OCI-LY1 (cell line): Measurements from ENCODE around the gene APOA4.

Source experiments
- H2AFZ ChIP-seq: fragments of 200-600 bp; sonication (generic), shearing (Covaris generic); 2 replicates; pipeline ENCODE4 v1.6.0; 2014; ENCODE audit warnings: antibody characterized with exemption, mild to moderate bottlenecking, low read length
- H3F3A ChIP-seq: fragments of 200-600 bp; sonication (generic), shearing (Covaris generic); 2 replicates; pipeline ENCODE4 v1.6.0; 2014; ENCODE audit warnings: mild to moderate bottlenecking, antibody characterized with exemption, low read length, moderate library complexity; ENCODE audit not compliant: insufficient read depth
- H3K27ac ChIP-seq: fragments of 200-600 bp; sonication (generic); 2 replicates; pipeline ENCODE4 v1.5.1; 2014; ENCODE audit warnings: low read length, mixed run types, mild to moderate bottlenecking, low read depth; ENCODE audit not compliant: poor library complexity, severe bottlenecking
- H3K27me3 ChIP-seq: fragments of 200-600 bp; sonication (generic); 2 replicates; pipeline ENCODE4 v1.6.0; 2014; ENCODE audit warnings: antibody characterized with exemption, mild to moderate bottlenecking, low read length, moderate library complexity; ENCODE audit not compliant: insufficient read depth
- H3K36me3 ChIP-seq: fragments of 200-600 bp; sonication (generic); 2 replicates; pipeline ENCODE4 v1.6.1; 2014; ENCODE audit warnings: mild to moderate bottlenecking, antibody characterized with exemption, low read length, moderate library complexity, mixed read lengths; ENCODE audit not compliant: insufficient read depth
- H3K4me1 ChIP-seq: fragments of 200-600 bp; sonication (generic); 2 replicates; pipeline ENCODE4 v1.5.1; 2014; ENCODE audit warnings: mild to moderate bottlenecking, low read length, moderate library complexity; ENCODE audit not compliant: insufficient read depth, severe bottlenecking
- H3K4me2 ChIP-seq: fragments of 200-600 bp; sonication (generic), shearing (Covaris generic); 2 replicates; pipeline ENCODE4 v1.6.1; 2014; ENCODE audit warnings: low read length
- H3K4me3 ChIP-seq: fragments of 200-600 bp; sonication (generic); 2 replicates; pipeline ENCODE4 v1.5.1; 2014; ENCODE audit warnings: low read length, low read depth, mild to moderate bottlenecking, mixed read lengths; ENCODE audit not compliant: poor library complexity, severe bottlenecking
- H3K79me2 ChIP-seq: fragments of 200-600 bp; shearing (Covaris generic); 2 replicates; pipeline ENCODE4 v1.6.1; 2016; ENCODE audit warnings: mixed run types, low read length, mixed read lengths; ENCODE audit not compliant: insufficient read depth
- H3K9ac ChIP-seq: fragments of 200-600 bp; sonication (generic), shearing (Covaris generic); 2 replicates; pipeline ENCODE4 v1.6.1; 2014; ENCODE audit warnings: mild to moderate bottlenecking, low read length, mixed read lengths
- H3K9me2 ChIP-seq: fragments of 200-600 bp; sonication (generic), shearing (Covaris generic); 2 replicates; pipeline ENCODE4 v1.6.1; 2014; ENCODE audit warnings: low read depth, mild to moderate bottlenecking, low read length, mixed read lengths
- H3K9me3 ChIP-seq: fragments of 200-600 bp; shearing (Covaris generic); 2 replicates; pipeline ENCODE4 v1.6.1; 2014; ENCODE audit warnings: low read length, mixed read lengths
- H4K20me1 ChIP-seq: fragments of 200-600 bp; sonication (generic), shearing (Covaris generic); 2 replicates; pipeline ENCODE4 v1.6.0; 2016; ENCODE audit warnings: mild to moderate bottlenecking, low read length; ENCODE audit not compliant: insufficient read depth
- CTCF ChIP-seq: fragments of 200-600 bp; sonication (generic), shearing (Covaris generic); IDR thresholded peaks from 2 replicates; pipeline ENCODE4 v1.5.1; 2017; ENCODE audit warnings: mild to moderate bottlenecking, antibody characterized with exemption, low read length, moderate library complexity, mixed read lengths
- EZH2 ChIP-seq: fragments of 200-600 bp; sonication (generic), shearing (Covaris generic); IDR thresholded peaks from 2 replicates; pipeline ENCODE4 v1.8.0; 2017; ENCODE audit warnings: borderline replicate concordance, mixed run types, mild to moderate bottlenecking, antibody characterized with exemption, low read length, moderate library complexity, mixed read lengths

APOA4 gene

GRCh38 chr11:116830184-116830912 is 7.2 kb upstream of the APOA4 start:
- no peak for TF ChIP-seq CTCF
- no peak for TF ChIP-seq EZH2
- H3K27ac ChIP-seq = no peak overlapping the region
- no peaks in the 10 kb centered on the region for H3F3A ChIP-seq
- H3K79me2 ChIP-seq = no peaks in the 10 kb centered on the region
- no peaks in the 10 kb centered on the region for H3K27me3 ChIP-seq
- H3K4me3 ChIP-seq = no peak overlapping the region
- no peaks in the 10 kb centered on the region for H4K20me1 ChIP-seq
- no peak overlapping the region for H3K9ac ChIP-seq
- no peak overlapping the region for H2AFZ ChIP-seq
- H3K36me3 ChIP-seq = no peaks in the 10 kb centered on the region
- H3K4me1 ChIP-seq = peaks cover 3% of the 10 kb centered on the region
- H3K9me2 ChIP-seq = no peaks in the 10 kb centered on the region
- H3K9me3 ChIP-seq = no peaks in the 10 kb centered on the region
- no peak overlapping the region for H3K4me2 ChIP-seq

GRCh38 chr11:116829525-116830183 is 6.5 kb upstream of the APOA4 start, which contains the start of gene APOC3:
TSS of gene APOC3 (plus strand) at chr11:116829907. CDS start at chr11:116830583, 676 bp downstream.
- Histone ChIP-seq H3K9me3 (no peaks in the 10 kb centered on the region), H2AFZ (no peak within 1 kb of the TSS), H3K9me2 (no peaks in the 10 kb centered on the region), H3F3A (no peaks in the 10 kb centered on the region), H3K79me2 (no peaks in the 10 kb centered on the region), H3K27me3 (no peaks in the 10 kb centered on the region), H3K27ac (no peak within 1 kb of the TSS), H3K9ac (no peak within 1 kb of the TSS), H4K20me1 (no peaks in the 10 kb centered on the region), H3K4me3 (no peak within 1 kb of the TSS), H3K36me3 (no peaks in the 10 kb centered on the region), H3K4me1 (no peaks in the 10 kb centered on the region), H3K4me2 (no peak within 1 kb of the TSS)
- TF ChIP-seq EZH2 (no peak), CTCF (no peak)

GRCh38 chr11:116828632-116829524 is 5.8 kb upstream of the APOA4 start:
- no peak overlapping the region for H3K9ac ChIP-seq
- H3K9me3 ChIP-seq = no peaks in the 10 kb centered on the region
- H3K79me2 ChIP-seq = no peaks in the 10 kb centered on the region
- no peak overlapping the region for H3K4me3 ChIP-seq
- no peaks in the 10 kb centered on the region for H3K4me1 ChIP-seq
- no peak overlapping the region for H3K27ac ChIP-seq
- TF ChIP-seq CTCF (no peak), EZH2 (no peak)
- H3K36me3 ChIP-seq = no peaks in the 10 kb centered on the region
- no peaks in the 10 kb centered on the region for H4K20me1 ChIP-seq
- H3K4me2 ChIP-seq = no peak overlapping the region
- no peaks in the 10 kb centered on the region for H3F3A ChIP-seq
- no peaks in the 10 kb centered on the region for H3K9me2 ChIP-seq
- no peak overlapping the region for H2AFZ ChIP-seq
- no peaks in the 10 kb centered on the region for H3K27me3 ChIP-seq
